Left renal pelvis (tissue), 4 donors: ENCODE measurements around the gene METTL6. TPM values are rescaled to one million over a fixed set of nuclear protein-coding genes. Genes with fewer than 3 reads are reported as not detected.
"Not testable (repeated sequence)": the region's sequence is repeated elsewhere in the genome, so short reads cannot be mapped to it uniquely, and the experiment has no call there.

Source experiments
- DNase-seq, 4 donors: peaks; one replicate each; pipeline ENCODE4 v3.0.0-alpha.2; 2013; ENCODE audit warnings: low read depth in 4 of 4, low spot score in 3 of 4
- polyA plus RNA-seq, 4 donors: library from polyadenylated mRNA; unstranded; fragments of 120-200 nt; gene quantifications; one replicate each; pipeline ENCODE4 v1.2.1, GENCODE V29; 2013; ENCODE audit not compliant: insufficient read length in 4 of 4

The METTL6 gene
- polyA plus RNA-seq, 4 donors, result 21.1 to 29.1 (median 27.3) TPM

DNA sequence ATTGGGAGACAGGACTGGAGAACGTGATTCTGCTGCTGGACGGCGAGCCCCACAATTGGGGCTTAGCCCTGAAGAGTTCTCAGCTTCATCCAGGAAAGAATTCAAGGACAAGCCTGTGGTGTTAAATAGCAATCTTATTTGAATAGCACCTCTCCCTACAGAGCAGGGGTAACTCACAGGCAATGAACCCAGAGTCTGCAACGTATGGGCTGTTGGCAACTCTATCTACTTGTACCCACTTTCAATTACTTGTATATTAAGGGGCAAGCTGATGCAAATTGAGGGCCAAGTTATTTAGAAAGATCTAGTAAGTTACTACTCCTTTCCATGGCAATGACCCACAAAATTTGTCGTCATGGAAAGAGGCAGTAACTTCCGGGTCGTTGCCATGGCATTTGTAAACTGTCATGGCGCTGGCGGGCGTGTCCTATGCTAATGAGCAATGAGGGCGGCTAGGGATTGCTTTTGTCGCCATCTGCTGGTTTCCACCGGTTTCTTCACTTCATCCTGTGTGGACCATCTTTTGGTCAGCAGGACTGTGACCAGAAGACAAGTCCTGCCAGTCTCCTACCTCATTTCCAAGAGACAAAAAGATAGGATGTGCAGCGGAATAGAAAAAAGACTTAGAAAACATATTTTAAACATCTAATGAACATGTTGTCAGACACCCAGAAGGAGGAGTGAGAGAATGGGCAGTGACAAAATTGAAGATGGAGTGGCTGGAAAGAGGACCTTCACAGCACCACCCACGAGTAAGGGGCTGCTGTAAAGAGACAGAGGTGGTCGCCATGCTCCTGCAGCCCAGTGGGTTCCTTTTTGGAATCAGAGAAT lies 49.2 kb downstream of the METTL6 start:
- peak; percentile 79 to 93 (median 88) for DNase-seq

- no peak for DNase-seq
These were observed 51.8 kb downstream of the METTL6 start for GRCh38 chr3:15375461-15376000.

DNA sequence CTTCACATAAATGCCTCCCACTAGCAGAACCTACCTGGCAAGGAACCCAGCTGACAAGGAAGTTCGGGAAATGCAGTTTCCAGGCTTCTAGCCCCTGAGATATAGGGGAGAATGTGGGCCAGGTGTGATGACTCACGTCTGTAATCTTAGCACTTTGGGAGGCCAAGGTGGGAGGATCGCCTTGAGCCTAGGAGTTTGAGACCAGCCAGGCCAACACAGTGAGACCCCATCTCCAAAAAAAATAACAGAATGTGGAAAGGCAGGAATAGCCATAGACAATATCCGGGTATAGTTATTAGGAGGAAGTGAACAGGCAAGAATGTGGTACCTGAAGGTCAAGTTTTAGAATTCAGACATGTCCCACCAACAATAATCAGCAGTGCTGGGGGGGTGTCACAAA lies 54.4 kb downstream of the METTL6 start:
- no peak for DNase-seq

DNA sequence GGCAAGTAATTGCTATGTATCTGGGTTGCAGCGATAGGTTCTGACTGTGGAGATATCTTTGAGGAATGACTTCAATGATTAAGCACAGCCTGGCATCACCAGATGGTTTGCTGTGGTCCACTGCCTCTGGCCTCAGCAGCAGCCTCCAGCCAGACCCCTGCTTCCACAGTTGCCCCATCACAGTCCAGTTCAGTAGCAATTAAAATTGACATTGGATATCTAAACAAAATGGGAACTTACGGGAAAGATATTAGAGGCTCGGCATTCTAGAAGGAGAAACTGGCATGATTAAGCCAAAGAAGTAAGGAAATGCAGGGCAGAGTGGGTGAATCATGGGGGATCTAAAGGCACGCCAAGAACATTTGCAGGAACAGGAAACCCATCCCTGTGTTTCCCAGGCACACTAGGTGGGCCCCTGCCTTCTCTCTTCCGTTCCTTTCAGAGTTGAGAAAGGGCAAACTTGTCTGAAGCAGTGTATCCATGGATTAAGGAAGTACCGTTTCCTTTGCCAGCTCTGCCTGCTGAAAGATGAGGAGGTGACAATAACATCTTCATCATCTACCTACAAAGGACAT lies 58.7 kb downstream of the METTL6 start:
- no peak for DNase-seq

DNA sequence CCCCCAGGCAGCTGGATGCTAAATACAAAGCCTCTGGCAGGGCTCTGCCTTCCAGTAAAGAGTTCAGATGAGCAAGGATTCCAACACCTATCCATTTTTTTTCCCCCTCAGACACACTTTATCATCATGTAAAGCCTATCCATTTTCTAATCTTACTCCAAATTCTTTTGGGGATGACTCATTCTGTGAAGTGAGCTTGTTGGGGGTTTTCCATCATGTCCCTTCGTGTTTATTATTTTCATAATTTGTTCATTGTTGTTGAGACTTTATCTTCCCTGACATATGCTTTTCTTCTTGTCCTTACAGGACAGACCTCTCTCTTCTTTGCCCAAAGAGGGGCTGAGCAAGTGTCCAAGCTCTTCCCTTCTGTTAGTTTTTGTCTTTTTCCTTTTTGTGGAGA lies 60.3 kb downstream of the METTL6 start:
- no peak for DNase-seq

DNA sequence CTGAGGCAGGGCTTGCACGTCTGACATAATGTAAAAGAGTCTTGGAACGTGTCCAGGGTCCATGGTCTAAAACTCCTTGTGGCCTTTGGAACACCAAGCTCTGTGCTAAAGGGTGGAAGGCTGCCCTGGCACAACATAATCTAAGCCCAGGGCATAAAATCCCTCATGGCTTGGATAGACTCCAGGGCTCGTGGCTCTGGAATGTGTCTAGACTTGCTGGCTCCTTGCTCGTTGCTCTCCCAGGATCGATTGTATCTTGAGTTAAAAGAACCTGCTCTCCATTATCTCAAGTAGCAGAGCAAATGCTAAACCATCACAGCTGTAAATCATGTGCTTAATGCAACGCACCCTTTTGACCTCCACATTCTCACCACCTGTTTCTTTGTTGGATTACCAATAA lies 63.3 kb downstream of the METTL6 start:
- not testable (repeated sequence) for DNase-seq

DNA sequence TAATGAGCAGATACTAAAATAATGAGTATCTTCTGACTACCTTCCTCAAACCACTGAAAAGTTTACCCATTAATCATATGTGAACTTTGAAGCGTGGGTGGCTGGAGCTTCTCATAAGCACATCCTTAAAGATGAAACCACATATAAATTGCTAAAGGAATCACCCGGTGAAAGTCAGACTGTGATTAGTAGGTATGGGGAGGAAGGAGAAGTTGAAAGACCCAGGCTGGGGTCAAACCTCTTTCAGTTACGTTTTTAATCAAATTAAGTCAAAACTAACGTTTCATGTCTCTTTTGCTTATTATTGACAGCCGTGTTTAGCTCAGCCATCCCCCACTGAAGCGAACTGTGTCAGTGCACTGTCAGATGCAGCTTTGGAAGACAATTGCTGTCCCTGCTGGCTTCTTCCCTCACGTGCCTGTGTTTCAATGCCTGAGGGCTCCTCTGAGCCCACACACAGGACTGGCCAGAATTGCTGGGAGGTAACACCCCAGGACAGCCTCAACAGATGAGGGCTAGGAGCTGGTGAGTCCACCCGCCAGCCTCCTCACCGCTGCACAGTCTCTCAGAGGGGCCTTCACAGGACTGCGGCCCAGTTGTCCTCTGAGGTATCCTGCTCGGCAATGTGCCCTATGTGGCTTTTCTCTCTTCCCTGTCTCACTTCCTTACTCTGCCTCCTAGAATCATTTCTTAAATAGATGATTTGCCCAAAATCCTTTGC lies 65.7 kb downstream of the METTL6 start:
- no peak for DNase-seq

DNA sequence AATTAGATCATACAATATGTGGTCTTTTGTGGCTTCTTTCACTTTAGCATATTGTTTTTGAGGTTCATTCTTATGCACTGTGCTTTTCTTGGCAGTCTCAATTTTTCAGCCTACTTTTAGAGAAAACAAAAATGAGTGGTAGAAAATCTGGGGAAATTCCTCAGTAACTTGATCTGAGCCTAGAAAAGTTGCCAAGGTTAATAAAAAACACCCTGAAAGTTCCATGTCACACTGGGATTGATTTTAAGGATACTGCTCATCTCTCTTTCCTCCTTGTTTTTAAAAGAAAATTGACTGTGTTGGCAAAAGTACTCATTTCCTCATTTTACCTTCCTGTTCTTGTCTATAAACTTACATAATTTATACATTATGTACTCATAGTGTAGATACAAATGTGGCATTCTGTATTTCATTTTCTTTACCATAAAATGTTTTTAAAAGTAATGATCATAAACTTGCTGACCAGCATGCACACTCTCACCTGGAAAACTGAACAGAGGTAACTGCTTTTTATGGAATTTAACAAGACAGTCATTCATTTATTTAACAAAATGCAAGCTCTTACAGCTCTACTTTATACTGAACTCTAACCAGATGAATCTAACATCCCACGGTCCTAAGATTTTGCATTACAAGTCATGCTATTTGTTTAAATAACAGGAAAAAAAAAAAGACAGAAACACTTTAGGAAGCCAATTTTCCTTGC lies 66.4 kb downstream of the METTL6 start:
- DNase-seq, result no peak

Other genes starting within 250 kb of the METTL6 start
- gene CAPN7, start 221.3 kb downstream of the METTL6 start, polyA plus RNA-seq, result 10 to 100 TPM; 46.1 to 59.5 (median 53.5) TPM
- gene SH3BP5, start 95.0 kb downstream of the METTL6 start, polyA plus RNA-seq, result 10 to 100 TPM; 44.2 to 90.0 (median 63.1) TPM
- 10 to 100 TPM; 10.8 to 21.1 (median 18.2) TPM for gene EAF1, start 54 bp upstream of the METTL6 start, polyA plus RNA-seq
- 10 to 100 TPM in 1 of 4 donors, 1 to 10 TPM in 3; 4.7 to 10.2 (median 5.7) TPM for gene COLQ, start 94.2 kb upstream of the METTL6 start, polyA plus RNA-seq
- gene HACL1, start 174.0 kb upstream of the METTL6 start, polyA plus RNA-seq, result 10 to 100 TPM; 15.4 to 21.8 (median 19.6) TPM
- 10 to 100 TPM; 15.0 to 22.4 (median 20.7) TPM for gene BTD, start 174.2 kb upstream of the METTL6 start, polyA plus RNA-seq